ENCODE data around the gene CELSR1. TPM values are rescaled to one million over a fixed set of nuclear protein-coding genes. Genes with fewer than 3 reads are reported as not detected.

The CELSR1 gene
- total RNA-seq, 1 donor from 2014 or later: 44.0 TPM

- no peak for DNase-seq (ENCODE audit: low spot score)
These were observed 88.2 kb downstream of the CELSR1 start for GRCh38 chr22:46449116-46449691.

GRCh38 chr22:46448333-46448732 lies 89.1 kb downstream of the CELSR1 start:
- DNase-seq (ENCODE audit: low spot score): no peak

GRCh38 chr22:46447906-46448305 lies 89.5 kb downstream of the CELSR1 start:
- DNase-seq (ENCODE audit: low spot score): no peak

- DNase-seq (ENCODE audit: low spot score): no peak
These were observed 90.6 kb downstream of the CELSR1 start for GRCh38 chr22:46446799-46447198.

- DNase-seq (ENCODE audit: low spot score): no peak
These were observed 91.5 kb downstream of the CELSR1 start for GRCh38 chr22:46445771-46446420.

- DNase-seq (ENCODE audit: low spot score): no peak
These were observed 93.0 kb downstream of the CELSR1 start for GRCh38 chr22:46444390-46444854.

- no peak for DNase-seq (ENCODE audit: low spot score)
These were observed 93.5 kb downstream of the CELSR1 start for GRCh38 chr22:46443850-46444389.

GRCh38 chr22:46442217-46442853 lies 95.1 kb downstream of the CELSR1 start:
- DNase-seq (ENCODE audit: low spot score): no peak

- DNase-seq (ENCODE audit: low spot score): no peak
These were observed 97.6 kb downstream of the CELSR1 start for GRCh38 chr22:46439576-46440465.

GRCh38 chr22:46439111-46439510 lies 98.3 kb downstream of the CELSR1 start:
- no peak for DNase-seq (ENCODE audit: low spot score)

- no peak for DNase-seq (ENCODE audit: low spot score)
These were observed 99.6 kb downstream of the CELSR1 start for GRCh38 chr22:46437671-46438440.

- no peak for DNase-seq (ENCODE audit: low spot score)
These were observed 100.7 kb downstream of the CELSR1 start for GRCh38 chr22:46436595-46437175.

- no peak for DNase-seq (ENCODE audit: low spot score)
These were observed 104.1 kb downstream of the CELSR1 start for GRCh38 chr22:46433318-46433717.

GRCh38 chr22:46432164-46433068 lies 105.0 kb downstream of the CELSR1 start:
- no peak for DNase-seq (ENCODE audit: low spot score)

GRCh38 chr22:46430961-46431838 lies 106.2 kb downstream of the CELSR1 start:
- no peak for DNase-seq (ENCODE audit: low spot score)

GRCh38 chr22:46429325-46429853 lies 108.0 kb downstream of the CELSR1 start:
- DNase-seq (ENCODE audit: low spot score): no peak

- no peak for DNase-seq (ENCODE audit: low spot score)
These were observed 108.7 kb downstream of the CELSR1 start for GRCh38 chr22:46428602-46429324.

GRCh38 chr22:46428171-46428570 lies 109.2 kb downstream of the CELSR1 start:
- DNase-seq (ENCODE audit: low spot score): no peak
